Measurements from ENCODE around the gene PSAPL1.
"Not testable (repeated sequence)": the region's sequence is repeated elsewhere in the genome, so short reads cannot be mapped to it uniquely, and the experiment has no call there.

The PSAPL1 gene

DNA sequence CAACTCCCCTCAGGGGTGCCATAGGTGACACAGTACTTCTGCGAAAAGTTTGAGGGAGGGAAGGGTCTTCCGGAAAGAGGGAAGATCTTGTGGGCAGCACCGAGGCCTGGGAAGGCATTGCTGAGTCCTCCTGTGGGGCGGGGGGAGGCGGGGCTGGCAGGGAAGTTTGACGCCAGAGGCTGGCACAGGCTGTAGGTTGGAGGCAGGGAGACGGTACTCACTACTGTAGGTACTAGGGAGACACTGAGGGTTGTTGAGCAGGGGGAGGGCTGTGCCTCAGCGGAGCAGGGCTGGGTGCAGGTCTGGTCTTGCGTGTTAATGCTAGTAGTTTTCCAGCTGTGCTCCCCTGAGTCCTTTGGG is 23.3 kb upstream of the PSAPL1 start:
- no peak for DNase-seq

DNA sequence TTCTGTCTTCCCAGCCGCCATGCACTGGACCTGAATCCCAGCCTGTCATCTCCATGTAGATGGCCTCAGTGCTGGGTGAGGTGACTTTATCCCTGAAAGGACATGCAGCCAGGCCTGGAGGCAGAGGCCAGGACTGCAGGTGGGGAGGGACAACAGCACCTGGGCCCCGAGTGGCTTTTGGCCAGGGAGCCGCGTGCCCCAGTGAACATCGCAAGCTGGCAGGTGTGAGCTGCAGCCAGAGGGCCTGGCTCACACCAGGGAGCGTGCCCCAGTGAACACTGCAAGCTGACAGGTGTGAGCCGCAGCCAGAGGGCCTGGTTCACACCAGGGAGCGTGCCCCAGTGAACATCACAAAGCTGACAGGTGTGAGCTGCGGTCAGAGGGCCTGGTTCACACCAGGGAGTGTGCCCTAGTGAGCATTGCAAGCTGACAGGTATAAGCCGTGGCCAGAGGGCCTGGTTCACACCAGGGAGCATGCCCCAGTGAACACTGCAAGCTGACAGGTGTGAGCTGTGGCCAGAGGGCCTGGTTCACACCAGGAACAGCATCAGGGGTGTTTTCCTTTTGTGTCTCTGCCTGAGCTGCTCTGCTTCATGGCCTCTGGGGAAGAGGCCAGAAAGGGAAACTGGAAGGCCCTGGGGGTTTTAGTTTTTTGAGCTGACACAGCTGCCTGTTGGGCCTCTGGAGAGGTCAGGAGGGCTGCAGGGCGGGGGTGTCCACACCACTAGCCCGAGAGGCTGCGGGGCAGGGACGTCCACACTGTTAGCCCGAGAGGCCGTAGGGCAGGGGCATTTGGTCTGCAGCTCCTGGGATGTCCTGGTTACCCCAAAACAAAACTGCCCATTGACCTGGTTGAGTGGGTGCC is 22.7 kb upstream of the PSAPL1 start:
- no peak for DNase-seq

GRCh38 chr4:7452802-7453201 is 18.1 kb upstream of the PSAPL1 start:
- not testable (repeated sequence) for DNase-seq

DNA sequence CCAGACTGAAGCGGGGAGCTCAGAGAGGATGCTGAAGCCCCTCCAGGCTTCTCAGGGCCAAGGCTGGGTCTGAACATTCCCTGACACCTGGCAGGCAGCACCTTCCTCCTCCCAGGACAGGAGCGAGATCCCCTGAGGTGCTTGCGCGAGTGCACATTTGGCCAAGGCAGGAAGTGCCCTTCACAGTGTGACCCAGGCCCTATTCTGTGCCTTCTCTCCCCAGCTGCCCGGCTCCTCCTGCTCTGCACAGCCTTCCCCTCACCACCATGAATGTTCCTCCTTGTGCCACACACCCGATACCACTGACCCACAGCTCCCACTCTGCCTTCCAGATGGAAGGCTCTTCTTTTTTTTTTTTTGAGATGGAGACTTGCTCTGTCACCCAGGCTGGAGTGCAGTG is 17.1 kb upstream of the PSAPL1 start:
- no peak for DNase-seq

DNA sequence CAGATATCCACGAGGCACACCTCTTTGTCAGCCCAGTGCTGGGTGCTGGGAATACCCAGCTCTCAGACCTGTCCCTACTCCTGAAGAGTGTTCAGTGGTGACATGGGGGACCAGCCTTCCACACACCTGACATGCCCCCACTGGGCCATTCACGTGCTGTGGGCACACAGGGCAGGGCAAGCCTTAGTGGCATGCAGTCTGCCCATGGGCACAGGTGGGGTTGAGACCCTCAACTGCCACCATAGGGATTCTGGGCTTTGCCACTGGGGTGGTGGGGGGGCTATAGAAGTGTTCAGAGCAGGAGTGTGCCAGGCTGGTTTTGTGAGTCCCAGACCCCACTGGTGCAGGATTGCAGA is 16.7 kb upstream of the PSAPL1 start:
- no peak for DNase-seq

DNA sequence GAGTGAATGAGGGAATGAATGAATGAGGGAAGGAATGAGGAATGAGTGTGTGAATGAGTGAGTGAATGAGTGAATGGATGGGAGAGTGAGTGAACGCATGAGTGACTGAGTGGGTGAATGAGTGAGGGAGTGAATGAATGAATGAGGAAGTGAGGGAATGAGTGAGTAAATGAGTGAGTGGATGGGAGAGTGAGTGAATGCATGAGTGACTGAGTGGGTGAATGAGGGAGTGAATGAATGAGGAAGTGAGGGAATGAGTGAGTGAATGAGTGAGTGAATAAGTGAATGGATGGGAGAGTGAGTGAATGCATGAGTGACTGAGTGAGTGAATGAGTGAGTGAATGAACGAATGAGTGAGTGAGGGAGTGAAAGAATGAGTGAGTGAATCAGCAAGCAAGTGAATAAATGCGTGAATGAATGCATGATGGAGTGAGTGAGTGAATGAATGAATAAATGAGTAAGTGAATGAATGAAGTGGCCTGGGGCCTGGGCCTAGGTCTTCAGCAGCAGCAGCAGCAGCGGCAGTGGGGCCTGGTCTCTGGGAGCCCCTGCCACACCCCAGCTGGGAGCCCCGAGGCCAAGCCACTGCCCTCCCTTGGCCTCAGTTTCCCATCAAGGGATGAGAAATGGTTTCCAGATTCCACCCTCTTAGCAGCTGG is 16.2 kb upstream of the PSAPL1 start:
- DNase-seq = no peak

GRCh38 chr4:7448036-7448435 is 13.3 kb upstream of the PSAPL1 start:
- DNase-seq = no peak

DNA sequence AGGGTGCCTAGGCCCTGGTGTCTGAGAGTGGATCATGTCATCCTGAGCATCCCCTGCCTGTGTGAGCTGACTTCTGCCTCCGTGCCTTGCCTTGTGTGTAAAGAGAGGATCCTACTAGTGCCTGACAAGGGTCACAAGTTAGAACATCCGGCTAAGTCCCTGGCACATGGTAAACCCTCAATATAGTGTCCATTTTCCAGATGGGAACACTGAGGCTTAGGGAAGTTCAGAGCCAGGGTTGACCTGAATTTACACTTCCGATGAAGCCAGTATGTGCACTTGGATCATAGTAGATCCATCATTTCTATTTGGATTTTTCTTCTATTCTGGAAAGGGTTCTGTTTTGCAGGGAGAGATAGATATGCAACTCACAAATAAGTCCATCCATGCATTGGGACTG is 12.5 kb upstream of the PSAPL1 start:
- no peak for DNase-seq

GRCh38 chr4:7444731-7445130 is 10.0 kb upstream of the PSAPL1 start:
- DNase-seq = no peak

DNA sequence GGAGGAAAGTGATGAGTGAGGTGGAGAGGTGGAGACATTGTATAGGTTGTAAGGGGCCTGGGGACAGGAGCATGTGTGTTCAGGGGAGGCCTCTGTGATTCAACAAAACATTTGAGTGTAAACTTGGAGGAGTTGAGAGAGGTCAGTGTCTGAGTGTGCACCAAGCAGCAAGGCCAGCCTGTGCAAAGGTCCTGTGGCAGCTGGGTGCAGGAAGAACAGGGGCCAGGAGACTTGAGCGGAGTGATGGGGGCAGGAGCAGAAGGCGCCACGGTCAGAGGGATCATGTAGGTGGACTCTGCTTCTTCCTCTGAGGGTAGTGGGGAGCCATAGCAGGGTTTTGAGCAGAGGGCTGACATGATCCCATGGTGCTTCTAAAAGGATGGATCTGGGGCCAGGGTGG is 9.6 kb upstream of the PSAPL1 start:
- DNase-seq = no peak

GRCh38 chr4:7442574-7443162 is 7.9 kb upstream of the PSAPL1 start:
- DNase-seq = no peak

DNA sequence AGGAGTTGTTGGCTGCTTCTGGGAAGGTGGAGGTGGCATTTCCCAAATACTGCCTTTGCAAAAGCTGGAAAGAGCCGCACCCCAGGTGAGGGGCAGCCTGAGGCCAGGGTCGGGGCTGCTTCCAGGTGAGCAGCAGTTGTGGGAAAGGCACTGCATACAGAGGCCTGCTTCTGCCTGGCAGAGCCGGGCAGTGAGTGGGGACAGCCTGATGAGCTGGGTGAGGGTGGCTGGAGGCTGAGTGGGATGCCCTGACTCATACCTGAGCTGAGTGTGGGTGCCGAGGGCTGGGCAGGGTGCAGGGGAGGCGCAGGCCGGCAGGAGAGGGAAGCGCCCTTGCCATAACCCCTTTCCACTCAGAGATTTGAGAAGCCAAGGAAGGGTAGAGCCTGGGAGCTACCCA is 6.5 kb upstream of the PSAPL1 start:
- no peak for DNase-seq

GRCh38 chr4:7439699-7440098 is 5.0 kb upstream of the PSAPL1 start:
- no peak for DNase-seq

- DNase-seq = no peak
These were observed 1.5 kb upstream of the PSAPL1 start for GRCh38 chr4:7436256-7436655.

DNA sequence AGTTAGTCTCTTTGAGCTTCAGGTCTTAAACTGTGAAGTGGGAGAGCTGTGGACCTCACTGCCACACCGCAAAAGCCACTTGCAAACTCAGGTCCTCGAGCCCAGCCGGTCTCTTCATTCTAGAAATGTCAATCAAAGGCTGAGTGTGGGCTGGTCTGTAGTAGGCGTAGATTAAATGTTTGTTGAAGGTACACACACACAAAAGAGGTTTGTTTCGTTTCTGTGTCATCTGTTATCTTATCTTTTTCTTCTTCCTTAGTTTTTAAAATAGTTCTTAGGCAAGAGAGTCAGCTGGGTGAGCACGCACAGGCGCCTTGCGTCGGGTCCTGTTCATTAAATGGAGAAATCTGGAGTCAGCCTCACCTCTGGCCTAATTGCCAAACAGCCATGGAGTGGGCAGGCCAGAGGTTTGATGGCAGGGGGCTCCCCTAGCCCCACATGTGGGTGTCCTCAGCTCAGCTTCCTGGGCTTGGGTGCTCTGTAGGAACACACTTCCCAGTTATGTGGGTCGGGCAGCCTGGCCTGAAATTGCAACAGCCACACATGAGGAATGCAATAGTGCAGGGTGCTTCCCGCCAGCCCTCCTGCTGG is 836 bp upstream of the PSAPL1 start:
- DNase-seq = no peak

DNA sequence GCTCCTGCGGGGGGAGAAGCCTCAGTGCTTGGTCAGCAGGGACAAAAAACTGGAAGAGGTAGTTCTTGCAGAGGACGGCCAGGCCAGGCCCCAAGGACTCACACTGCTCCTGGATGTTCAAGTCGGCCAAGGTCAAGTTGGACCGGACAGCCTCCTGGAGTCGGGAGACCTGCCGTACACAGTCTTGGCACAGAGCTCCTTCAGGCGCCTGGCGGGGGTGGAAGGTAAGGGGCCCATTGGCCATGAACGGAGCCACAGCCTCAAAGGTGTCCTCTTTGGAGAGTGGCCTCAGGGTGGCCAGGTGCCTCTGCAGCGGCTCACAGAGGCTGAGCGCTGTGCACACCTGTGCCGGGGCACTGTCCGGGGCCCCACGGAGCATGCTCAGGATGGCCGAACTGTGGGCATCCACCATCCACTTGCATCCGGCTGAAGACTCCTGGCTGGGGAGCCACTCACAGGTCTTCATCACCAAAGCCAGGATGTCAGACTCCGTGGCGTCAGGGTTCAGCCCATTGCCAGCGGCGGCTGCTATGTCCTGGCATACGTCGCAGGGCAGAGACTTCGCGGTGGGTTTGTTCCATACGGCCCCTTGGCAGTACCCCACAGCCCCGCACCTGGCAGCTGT is 477 bp downstream of the PSAPL1 start:
- DNase-seq = no peak

DNA sequence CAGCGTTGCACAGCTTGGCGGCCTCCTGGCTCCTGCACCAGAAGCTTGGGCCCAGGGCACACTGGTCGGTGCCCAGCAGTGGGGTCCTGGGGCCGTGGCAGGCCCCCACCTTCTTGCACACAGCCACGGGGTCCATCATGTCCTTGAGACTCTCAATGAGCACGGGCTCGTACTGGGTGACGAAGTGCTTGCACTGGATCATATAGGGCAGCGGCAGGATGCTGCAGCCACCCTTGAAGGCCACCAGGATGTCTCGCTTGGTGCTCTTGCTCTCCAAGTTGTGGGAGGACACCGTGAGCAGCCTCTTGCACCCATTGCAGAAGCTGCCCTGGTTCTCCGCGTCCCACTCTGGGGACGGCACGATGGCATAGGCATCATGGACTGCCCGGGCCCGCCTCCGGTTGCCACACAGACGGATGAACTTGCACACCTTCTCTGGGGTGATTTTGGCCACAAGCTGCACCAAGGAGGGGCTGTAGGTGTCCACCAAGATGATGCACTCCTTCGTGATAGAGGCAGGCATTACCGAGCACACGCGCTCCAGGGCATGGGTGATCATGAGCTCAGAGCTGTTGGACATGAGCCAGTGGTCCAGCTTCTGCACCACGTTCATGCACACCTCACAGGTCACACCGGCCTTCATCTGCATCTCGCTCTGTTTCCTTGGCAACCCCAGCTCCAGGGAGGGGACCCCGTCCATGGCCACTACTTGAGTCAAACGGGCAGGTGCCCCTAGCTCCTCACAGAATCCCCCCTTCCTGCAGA is 1.2 kb downstream of the PSAPL1 start:
- no peak for DNase-seq

DNA sequence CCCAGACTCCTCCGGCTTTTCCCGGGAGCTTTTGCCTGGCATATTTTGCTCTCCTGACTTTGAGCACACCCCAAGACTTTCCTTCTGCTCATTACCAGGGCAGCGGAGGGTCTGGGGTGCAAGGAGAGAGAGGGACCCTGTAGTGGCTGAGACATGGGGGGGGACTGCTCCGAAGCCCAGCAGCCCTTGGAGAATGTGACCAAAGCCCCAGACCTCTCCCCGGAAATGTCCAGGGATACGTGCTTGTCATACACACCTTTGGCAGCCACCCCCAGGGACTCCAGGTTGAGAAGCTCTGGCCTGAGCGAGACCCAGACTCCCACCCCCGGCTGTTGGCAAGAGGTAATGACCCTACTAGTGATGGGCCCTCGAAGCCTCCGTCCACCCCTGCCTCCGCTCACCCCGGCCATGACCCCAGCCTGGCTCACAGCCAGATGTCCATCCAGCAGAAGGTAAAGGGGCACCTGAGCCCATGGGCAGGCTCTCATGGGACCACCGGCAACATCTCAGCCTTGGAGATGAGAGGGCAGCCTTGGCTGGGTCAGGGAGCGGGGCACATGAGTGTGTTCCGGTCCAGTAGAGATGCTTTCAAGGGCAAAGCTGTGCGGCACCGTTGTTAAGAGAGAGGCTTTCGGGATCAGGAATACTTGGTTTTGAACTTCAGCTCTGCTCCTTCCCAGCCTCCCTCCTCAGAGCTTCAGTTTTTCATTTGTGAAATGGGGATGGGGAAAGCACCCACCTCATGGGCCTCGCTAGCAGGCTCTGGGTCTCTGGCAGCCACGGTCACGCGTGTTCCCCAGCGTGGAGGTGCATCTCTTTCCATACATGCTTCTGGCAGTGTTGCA is 2.0 kb downstream of the PSAPL1 start:
- DNase-seq = no peak

DNA sequence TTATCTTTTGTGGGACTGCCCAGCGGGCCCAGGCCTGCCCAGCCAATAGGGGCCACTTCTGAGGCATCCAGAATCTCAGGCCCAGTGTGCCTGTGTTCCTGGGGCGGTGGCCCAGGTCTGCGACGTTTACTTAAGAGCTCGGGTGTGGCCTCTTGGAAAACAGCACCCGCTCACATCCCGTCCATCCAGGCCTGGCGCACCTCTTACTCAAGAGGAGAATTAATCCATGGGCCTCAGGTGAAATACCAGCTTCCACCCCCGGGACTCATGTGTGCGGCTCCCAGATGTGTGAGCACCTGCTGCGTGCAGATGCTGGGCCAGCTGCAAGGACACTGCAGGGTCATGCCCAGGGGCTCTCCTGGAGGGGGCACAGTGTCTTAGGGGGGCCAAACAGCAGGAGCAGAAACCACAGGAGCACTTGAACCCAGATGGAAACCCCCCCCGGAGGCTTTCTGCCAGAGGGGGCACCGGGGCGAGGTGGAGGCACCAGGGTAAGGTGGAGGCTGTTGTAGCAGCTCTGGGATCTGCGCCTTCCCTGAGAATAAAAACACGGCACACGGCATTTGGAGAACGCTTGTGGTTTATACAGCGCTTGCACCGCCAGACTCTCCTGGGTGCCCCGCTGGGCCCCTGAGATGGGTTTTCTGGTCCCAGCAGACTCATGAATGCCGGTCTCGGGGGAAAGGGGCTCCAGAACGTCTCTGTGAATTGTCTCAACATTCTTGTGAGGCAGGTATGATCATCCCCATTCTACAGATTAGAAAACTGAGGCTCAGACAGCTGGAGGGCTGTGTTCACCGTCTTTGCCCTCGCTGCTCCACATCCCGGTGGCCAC is 2.8 kb downstream of the PSAPL1 start:
- no peak for DNase-seq

GRCh38 chr4:7430965-7431695 is 3.6 kb downstream of the PSAPL1 start:
- no peak for DNase-seq
